Sigmoid colon (tissue), 3 donors: ENCODE measurements around the gene CCL7.

Experiments
- POLR2A ChIP-seq, 2 donors: fragments of 450-650 bp; IDR thresholded peaks; one replicate each; pipeline ENCODE4 v1.6.1; 2016; ENCODE audit warnings: antibody characterized with exemption in 2 of 2, mild to moderate bottlenecking in 2 of 2, moderate library complexity in 2 of 2
- TF ChIP-seq, protein P1 (sequence below), 4 experiments: fragments of 450-650 bp in 3 of 4; fragments of 200-600 bp in 1 of 4; IDR thresholded peaks; one replicate each; pipeline ENCODE4 v1.5.1; 2016 to 2019; ENCODE audit warnings: antibody characterized with exemption in 4 of 4, mild to moderate bottlenecking in 3 of 4, moderate library complexity in 2 of 4

DNA sequence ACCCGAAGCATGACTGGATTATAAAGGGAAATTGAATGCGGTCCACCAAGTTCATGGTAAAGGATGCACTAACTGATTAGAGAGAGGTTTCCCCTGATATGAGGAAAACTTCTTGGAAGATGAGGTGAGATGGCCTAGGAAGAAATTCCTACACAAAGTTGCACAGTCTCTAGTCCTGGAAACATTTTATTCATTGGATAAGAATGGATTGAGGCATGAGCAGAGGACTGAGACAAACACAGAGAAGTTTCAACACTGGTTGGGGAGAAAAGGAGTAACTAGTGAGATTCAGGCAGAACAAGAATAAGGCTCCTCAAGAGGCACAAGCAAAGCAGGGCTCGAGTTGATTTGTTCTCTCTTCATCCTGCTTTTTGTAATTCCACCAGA lies 16.9 kb upstream of the CCL7 start:
- TF ChIP-seq, protein P1, sequence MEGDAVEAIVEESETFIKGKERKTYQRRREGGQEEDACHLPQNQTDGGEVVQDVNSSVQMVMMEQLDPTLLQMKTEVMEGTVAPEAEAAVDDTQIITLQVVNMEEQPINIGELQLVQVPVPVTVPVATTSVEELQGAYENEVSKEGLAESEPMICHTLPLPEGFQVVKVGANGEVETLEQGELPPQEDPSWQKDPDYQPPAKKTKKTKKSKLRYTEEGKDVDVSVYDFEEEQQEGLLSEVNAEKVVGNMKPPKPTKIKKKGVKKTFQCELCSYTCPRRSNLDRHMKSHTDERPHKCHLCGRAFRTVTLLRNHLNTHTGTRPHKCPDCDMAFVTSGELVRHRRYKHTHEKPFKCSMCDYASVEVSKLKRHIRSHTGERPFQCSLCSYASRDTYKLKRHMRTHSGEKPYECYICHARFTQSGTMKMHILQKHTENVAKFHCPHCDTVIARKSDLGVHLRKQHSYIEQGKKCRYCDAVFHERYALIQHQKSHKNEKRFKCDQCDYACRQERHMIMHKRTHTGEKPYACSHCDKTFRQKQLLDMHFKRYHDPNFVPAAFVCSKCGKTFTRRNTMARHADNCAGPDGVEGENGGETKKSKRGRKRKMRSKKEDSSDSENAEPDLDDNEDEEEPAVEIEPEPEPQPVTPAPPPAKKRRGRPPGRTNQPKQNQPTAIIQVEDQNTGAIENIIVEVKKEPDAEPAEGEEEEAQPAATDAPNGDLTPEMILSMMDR (IDR thresholded peaks at IDR 0.05) = no peak
- TF ChIP-seq POLR2A (IDR thresholded peaks at IDR 0.05) = no peak
